Neural cell (in vitro differentiated cells): ENCODE measurements around the gene CRYBA4. TPM values are rescaled to one million over a fixed set of nuclear protein-coding genes. Genes with fewer than 3 reads are reported as not detected.

Source experiments
- H2AFZ ChIP-seq: fragments of 200-600, 300-800 bp; sonication (generic), shearing (Covaris generic); 2 replicates; pipeline ENCODE4 v1.6.0; 2014; ENCODE audit warnings: low read depth, mild to moderate bottlenecking, antibody characterized with exemption, low read length, moderate library complexity
- H3F3A ChIP-seq: fragments of 200-600 bp; shearing (Covaris generic); 2 replicates; pipeline ENCODE4 v1.6.1; 2016; ENCODE audit warnings: mild to moderate bottlenecking, moderate library complexity, mixed read lengths, antibody characterized with exemption, low read length; ENCODE audit not compliant: insufficient read depth, poor library complexity, severe bottlenecking
- H3K27ac ChIP-seq: fragments of 200-600, 300-800 bp; sonication (generic), shearing (Covaris generic); 2 replicates; pipeline ENCODE4 v1.5.1; 2014; ENCODE audit warnings: mild to moderate bottlenecking, low read length, moderate library complexity
- H3K27me3 ChIP-seq: fragments of 300-800, 200-600 bp; sonication (generic), shearing (Covaris generic); 2 replicates; pipeline ENCODE4 v1.6.0; 2014; ENCODE audit warnings: mild to moderate bottlenecking, low read depth, low read length, moderate library complexity; ENCODE audit not compliant: insufficient read depth
- H3K36me3 ChIP-seq: fragments of 300-800, 200-600 bp; sonication (generic), shearing (Covaris generic); 2 replicates; pipeline ENCODE4 v1.5.1; 2014; ENCODE audit warnings: mild to moderate bottlenecking, antibody characterized with exemption, low read length, moderate library complexity; ENCODE audit not compliant: insufficient read depth
- H3K4me2 ChIP-seq: fragments of 300-800, 200-600 bp; sonication (generic), shearing (Covaris generic); 2 replicates; pipeline ENCODE4 v1.6.0; 2014; ENCODE audit warnings: mild to moderate bottlenecking, low read length
- H3K4me3 ChIP-seq: fragments of 300-800, 200-600 bp; sonication (generic), shearing (Covaris generic); 2 replicates; pipeline ENCODE4 v1.5.1; 2014; ENCODE audit warnings: mild to moderate bottlenecking, low read length, moderate library complexity
- H3K79me2 ChIP-seq: fragments of 200-600 bp; shearing (Covaris generic); replicated peaks from 2 replicates; pipeline ENCODE4 v1.6.0; 2014; ENCODE audit warnings: mild to moderate bottlenecking, low read length, moderate library complexity; ENCODE audit not compliant: insufficient read depth
- H3K9ac ChIP-seq: fragments of 300-800, 200-600 bp; sonication (generic), shearing (Covaris generic); 2 replicates; pipeline ENCODE4 v1.6.1; 2016; ENCODE audit warnings: mild to moderate bottlenecking, low read length, mixed read lengths
- H3K9me2 ChIP-seq: fragments of 200-600 bp; shearing (Covaris generic); 2 replicates; pipeline ENCODE4 v1.6.1; 2016; ENCODE audit warnings: mild to moderate bottlenecking, low read length, mixed read lengths; ENCODE audit not compliant: insufficient read depth
- H3K9me3 ChIP-seq: fragments of 200-600, 300-800 bp; sonication (generic), shearing (Covaris generic); 2 replicates; pipeline ENCODE4 v1.6.1; 2016; ENCODE audit warnings: mild to moderate bottlenecking, mixed run types, low read length, moderate library complexity, mixed read lengths
- H4K20me1 ChIP-seq: fragments of 200-600 bp; shearing (Covaris generic); 2 replicates; pipeline ENCODE4 v1.6.1; 2016; ENCODE audit warnings: mild to moderate bottlenecking, mixed run types; ENCODE audit not compliant: insufficient read depth
- CTCF ChIP-seq: fragments of 450-650 bp; IDR thresholded peaks from 2 replicates; pipeline ENCODE4 v1.5.1; 2014; ENCODE audit warnings: antibody characterized with exemption, mild to moderate bottlenecking, moderate library complexity; ENCODE audit not compliant: poor library complexity, severe bottlenecking
- EP300 ChIP-seq: fragments of 450-650 bp; conservative IDR thresholded peaks from 2 replicates; pipeline ENCODE4 v1.6.1; 2014; ENCODE audit warnings: antibody characterized with exemption, mild to moderate bottlenecking, moderate library complexity; ENCODE audit not compliant: poor library complexity, severe bottlenecking
- EZH2 ChIP-seq: fragments of 200-600, 300-800 bp; shearing (Covaris generic), sonication (generic); IDR thresholded peaks from 2 replicates; pipeline ENCODE4 v1.6.1; 2014; ENCODE audit warnings: antibody characterized with exemption, low read length, borderline replicate concordance, mild to moderate bottlenecking; ENCODE audit not compliant: insufficient read depth, poor library complexity, severe bottlenecking
- MXI1 ChIP-seq: fragments of 450-650 bp; conservative IDR thresholded peaks from 2 replicates; pipeline ENCODE4 v1.6.1; 2014; ENCODE audit warnings: antibody characterized with exemption, mild to moderate bottlenecking; ENCODE audit not compliant: poor library complexity, severe bottlenecking
- POLR2AphosphoS5 ChIP-seq: IDR thresholded peaks from 2 replicates; pipeline ENCODE4 v1.6.1; 2012
- RAD21 ChIP-seq: fragments of 450-650 bp; conservative IDR thresholded peaks from 2 replicates; pipeline ENCODE4 v1.6.1; 2014; ENCODE audit warnings: antibody characterized with exemption, mild to moderate bottlenecking, moderate library complexity
- REST ChIP-seq: IDR thresholded peaks from 2 replicates; pipeline ENCODE4 v1.6.1; 2012; ENCODE audit warnings: borderline replicate concordance
- SMC3 ChIP-seq: fragments of 450-650 bp; conservative IDR thresholded peaks from 2 replicates; pipeline ENCODE4 v1.6.1; 2014; ENCODE audit warnings: antibody characterized with exemption, mild to moderate bottlenecking, moderate library complexity; ENCODE audit not compliant: poor library complexity
- TAF1 ChIP-seq: IDR thresholded peaks from 2 replicates; pipeline ENCODE4 v1.6.1; 2012; ENCODE audit warnings: low read depth
- polyA plus RNA-seq: library from polyadenylated mRNA; depleted of rRNA; stranded (reverse); fragments of >200 nt; gene quantifications from 2 replicates; pipeline ENCODE4 v1.2.3, GENCODE V29; 2014

Gene CRYBA4
- polyA plus RNA-seq, 1 donor from 2014 or later: not detected

GRCh38 chr22:26674211-26675190, 52.7 kb downstream of the CRYBA4 start:
- peak overlapping the region; percentile 64 for H3K9ac ChIP-seq

GRCh38 chr22:26675687-26676268, 54.0 kb downstream of the CRYBA4 start:
- H3K9me3 ChIP-seq: no peaks in the 10 kb centered on the region
- H2AFZ ChIP-seq: no peak overlapping the region
- no peaks in the 10 kb centered on the region for H3K79me2 ChIP-seq
- no peak overlapping the region for H3K9ac ChIP-seq
- TF ChIP-seq TAF1: no peak
- peak; percentile 21 for TF ChIP-seq POLR2AphosphoS5
- no peak overlapping the region for H3K4me2 ChIP-seq
- no peak overlapping the region for H3K4me3 ChIP-seq
- H4K20me1 ChIP-seq: no peaks in the 10 kb centered on the region
- no peaks in the 10 kb centered on the region for H3K27me3 ChIP-seq
- no peaks in the 10 kb centered on the region for H3K9me2 ChIP-seq
- no peaks in the 10 kb centered on the region for H3K36me3 ChIP-seq
- H3F3A ChIP-seq: peaks cover 5% of the 10 kb centered on the region
- H3K27ac ChIP-seq: no peak overlapping the region

More at GRCh38 chr22:26674211-26675190, 52.7 kb downstream of the CRYBA4 start:
- Histone ChIP-seq H3F3A (peaks cover 5% of the 10 kb centered on the region), H3K4me2 (peak overlapping the region; percentile 78), H3K4me3 (peak overlapping the region; percentile 72), H2AFZ (no peak overlapping the region), H3K79me2 (no peaks in the 10 kb centered on the region), H4K20me1 (no peaks in the 10 kb centered on the region), H3K36me3 (no peaks in the 10 kb centered on the region), H3K27me3 (no peaks in the 10 kb centered on the region), H3K9me3 (no peaks in the 10 kb centered on the region), H3K27ac (no peak overlapping the region), H3K9me2 (no peaks in the 10 kb centered on the region)
- TF ChIP-seq CTCF (peak; percentile 8), TAF1 (no peak)

- H3K27me3 ChIP-seq: no peaks in the 10 kb centered on the region
- TF ChIP-seq REST (no peak), EZH2 (no peak), POLR2AphosphoS5 (no peak), TAF1 (no peak), SMC3 (no peak), MXI1 (no peak), CTCF (no peak), EP300 (no peak), RAD21 (no peak)
Observed at GRCh38 chr22:26677217-26677616, 55.5 kb downstream of the CRYBA4 start.

More at GRCh38 chr22:26677217-26677616, 55.5 kb downstream of the CRYBA4 start:
- peaks cover 5% of the 10 kb centered on the region for H3F3A ChIP-seq
- no peak overlapping the region for H3K27ac ChIP-seq
- no peaks in the 10 kb centered on the region for H4K20me1 ChIP-seq
- no peak overlapping the region for H3K4me2 ChIP-seq
- H3K36me3 ChIP-seq: no peaks in the 10 kb centered on the region
- no peak overlapping the region for H3K9ac ChIP-seq
- H3K9me3 ChIP-seq: peaks cover 2% of the 10 kb centered on the region
- no peaks in the 10 kb centered on the region for H3K79me2 ChIP-seq
- no peak overlapping the region for H3K4me3 ChIP-seq
- no peaks in the 10 kb centered on the region for H3K9me2 ChIP-seq
- no peak overlapping the region for H2AFZ ChIP-seq
